ENCODE measurements around the gene SMURF2. TPM values are rescaled to one million over a fixed set of nuclear protein-coding genes. Genes with fewer than 3 reads are reported as not detected.

SMURF2 gene
- total RNA-seq, 1 donor from 2014 or later = 126 TPM

DNA sequence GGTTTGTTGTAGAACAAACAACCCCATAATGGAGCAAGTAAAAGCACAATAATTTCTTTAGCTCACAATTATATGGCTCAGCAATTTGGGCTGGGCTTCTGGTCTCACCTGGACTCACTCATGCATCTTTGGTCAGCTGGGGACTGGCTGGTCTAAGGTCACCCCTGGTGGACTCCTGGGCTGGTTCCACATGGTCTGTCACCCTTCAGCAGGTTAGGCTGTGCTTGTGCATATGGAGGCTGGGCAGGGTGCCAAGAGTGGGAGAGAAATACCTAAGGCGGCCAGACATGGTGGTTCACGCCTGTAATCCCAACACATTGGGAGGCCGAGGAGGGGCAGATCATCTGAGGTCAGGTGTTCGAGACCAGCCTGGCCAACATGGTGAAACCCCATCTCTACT lies 27.0 kb upstream of the SMURF2 start:
- H3K36me3 Mint-ChIP-seq (ENCODE audit: low read depth, unreplicated experiment) = no peaks in the 10 kb centered on the region
- Histone ChIP-seq H3K9me3 (ENCODE audit: insufficient read depth, low read depth, low read length) (no peaks in the 10 kb centered on the region), H3K27ac (ENCODE audit: low read depth, low read length) (no peak overlapping the region), H3K9ac (ENCODE audit: low read length) (no peak overlapping the region), H3K4me2 (ENCODE audit: low read length) (no peak overlapping the region), H3K4me1 (ENCODE audit: insufficient read depth, low read length) (peaks cover 16% of the 10 kb centered on the region), H2AFZ (ENCODE audit: low read depth, low read length) (no peak overlapping the region), H3K79me2 (ENCODE audit: insufficient read depth, low read length) (no peaks in the 10 kb centered on the region), H3K4me3 (ENCODE audit: insufficient read depth, low read depth, low read length) (no peak overlapping the region), H3K27me3 (ENCODE audit: insufficient read depth, low read length) (no peaks in the 10 kb centered on the region), H3K36me3 (ENCODE audit: insufficient read depth, low read length) (no peaks in the 10 kb centered on the region), H4K20me1 (ENCODE audit: insufficient read depth, low read length) (no peaks in the 10 kb centered on the region)
- H3K27ac Mint-ChIP-seq (ENCODE audit: unreplicated experiment) = no peak overlapping the region
- DNase-seq (ENCODE audit: low read depth) = no peak
- peaks cover 3% of the 10 kb centered on the region for H3K4me1 Mint-ChIP-seq (ENCODE audit: low read depth, unreplicated experiment)
- no peaks in the 10 kb centered on the region for H3K9me3 Mint-ChIP-seq (ENCODE audit: unreplicated experiment)
- no peak for FAIRE-seq
- no peaks in the 10 kb centered on the region for H3K27me3 Mint-ChIP-seq (ENCODE audit: low read depth, unreplicated experiment)
- no peak overlapping the region for H3K4me3 Mint-ChIP-seq (ENCODE audit: unreplicated experiment)
- TF ChIP-seq EZH2 (IDR thresholded peaks at IDR 0.05; ENCODE audit: insufficient read depth, low read length) = no peak
- no peak for TF ChIP-seq CTCF (IDR thresholded peaks at IDR 0.05; ENCODE audit: insufficient read depth, low read depth, low read length)

- H3K4me2 ChIP-seq (ENCODE audit: low read length) = peak overlapping the region; percentile 0
- no peak overlapping the region for H3K9ac ChIP-seq (ENCODE audit: low read length)
- no peak for DNase-seq (ENCODE audit: low read depth)
- no peak overlapping the region for H2AFZ ChIP-seq (ENCODE audit: low read depth, low read length)
- H3K36me3 ChIP-seq (ENCODE audit: insufficient read depth, low read length) = no peaks in the 10 kb centered on the region
- no peaks in the 10 kb centered on the region for H3K9me3 ChIP-seq (ENCODE audit: insufficient read depth, low read depth, low read length)
- H3K4me3 ChIP-seq (ENCODE audit: insufficient read depth, low read depth, low read length) = no peak overlapping the region
- H3K27me3 ChIP-seq (ENCODE audit: insufficient read depth, low read length) = no peaks in the 10 kb centered on the region
- Mint-ChIP-seq H3K36me3 (ENCODE audit: low read depth, unreplicated experiment) (no peaks in the 10 kb centered on the region), H3K27ac (ENCODE audit: unreplicated experiment) (no peak overlapping the region), H3K27me3 (ENCODE audit: low read depth, unreplicated experiment) (no peaks in the 10 kb centered on the region), H3K4me3 (ENCODE audit: unreplicated experiment) (no peak overlapping the region), H3K9me3 (ENCODE audit: unreplicated experiment) (no peaks in the 10 kb centered on the region), H3K4me1 (ENCODE audit: low read depth, unreplicated experiment) (peaks cover 3% of the 10 kb centered on the region)
- no peak for FAIRE-seq
- no peaks in the 10 kb centered on the region for H3K79me2 ChIP-seq (ENCODE audit: insufficient read depth, low read length)
- no peaks in the 10 kb centered on the region for H4K20me1 ChIP-seq (ENCODE audit: insufficient read depth, low read length)
- H3K4me1 ChIP-seq (ENCODE audit: insufficient read depth, low read length) = peaks cover 13% of the 10 kb centered on the region
- TF ChIP-seq CTCF (IDR thresholded peaks at IDR 0.05; ENCODE audit: insufficient read depth, low read depth, low read length) = no peak
- TF ChIP-seq EZH2 (IDR thresholded peaks at IDR 0.05; ENCODE audit: insufficient read depth, low read length) = no peak
- peak overlapping the region; percentile 20 for H3K27ac ChIP-seq (ENCODE audit: low read depth, low read length)
Observed at GRCh38 chr17:64688481-64688880, 26.4 kb upstream of the SMURF2 start.

DNA sequence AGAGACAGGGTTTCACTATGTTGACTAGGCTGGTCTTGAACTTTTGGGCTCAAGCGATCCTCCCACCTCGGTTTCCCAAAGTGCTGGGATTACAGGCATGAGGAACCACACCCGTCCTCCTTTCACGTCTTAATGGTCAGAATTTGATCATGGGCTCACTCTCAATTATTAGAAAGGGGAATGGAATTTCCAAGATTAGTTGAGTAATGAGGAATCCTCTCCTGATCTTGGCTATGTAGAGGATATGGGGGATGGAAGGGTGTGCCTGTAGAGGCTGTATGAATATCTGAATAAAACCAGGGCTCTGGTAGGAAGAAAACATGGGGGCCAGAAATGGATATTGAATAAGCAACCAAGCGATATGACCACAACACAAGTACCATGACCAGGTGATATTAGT lies 25.9 kb upstream of the SMURF2 start:
- no peaks in the 10 kb centered on the region for H3K36me3 Mint-ChIP-seq (ENCODE audit: low read depth, unreplicated experiment)
- Histone ChIP-seq H3K9ac (ENCODE audit: low read length) (no peak overlapping the region), H3K4me2 (ENCODE audit: low read length) (peak overlapping the region; percentile 0), H3K36me3 (ENCODE audit: insufficient read depth, low read length) (no peaks in the 10 kb centered on the region), H3K9me3 (ENCODE audit: insufficient read depth, low read depth, low read length) (no peaks in the 10 kb centered on the region), H4K20me1 (ENCODE audit: insufficient read depth, low read length) (no peaks in the 10 kb centered on the region), H2AFZ (ENCODE audit: low read depth, low read length) (no peak overlapping the region), H3K4me3 (ENCODE audit: insufficient read depth, low read depth, low read length) (no peak overlapping the region), H3K27me3 (ENCODE audit: insufficient read depth, low read length) (no peaks in the 10 kb centered on the region), H3K27ac (ENCODE audit: low read depth, low read length) (peak overlapping the region; percentile 28), H3K79me2 (ENCODE audit: insufficient read depth, low read length) (no peaks in the 10 kb centered on the region), H3K4me1 (ENCODE audit: insufficient read depth, low read length) (peaks cover 18% of the 10 kb centered on the region)
- peaks cover 4% of the 10 kb centered on the region for H3K4me1 Mint-ChIP-seq (ENCODE audit: low read depth, unreplicated experiment)
- no peaks in the 10 kb centered on the region for H3K9me3 Mint-ChIP-seq (ENCODE audit: unreplicated experiment)
- peak; percentile 82 for DNase-seq (ENCODE audit: low read depth)
- H3K4me3 Mint-ChIP-seq (ENCODE audit: unreplicated experiment) = no peak overlapping the region
- TF ChIP-seq CTCF (IDR thresholded peaks at IDR 0.05; ENCODE audit: insufficient read depth, low read depth, low read length) (no peak), EZH2 (IDR thresholded peaks at IDR 0.05; ENCODE audit: insufficient read depth, low read length) (no peak)
- H3K27me3 Mint-ChIP-seq (ENCODE audit: low read depth, unreplicated experiment) = no peaks in the 10 kb centered on the region
- H3K27ac Mint-ChIP-seq (ENCODE audit: unreplicated experiment) = no peak overlapping the region
- FAIRE-seq = no peak

Data from astrocyte (in vitro differentiated cells and primary cell).